ENCODE data around the gene CLEC4C.

Gene CLEC4C

DNA sequence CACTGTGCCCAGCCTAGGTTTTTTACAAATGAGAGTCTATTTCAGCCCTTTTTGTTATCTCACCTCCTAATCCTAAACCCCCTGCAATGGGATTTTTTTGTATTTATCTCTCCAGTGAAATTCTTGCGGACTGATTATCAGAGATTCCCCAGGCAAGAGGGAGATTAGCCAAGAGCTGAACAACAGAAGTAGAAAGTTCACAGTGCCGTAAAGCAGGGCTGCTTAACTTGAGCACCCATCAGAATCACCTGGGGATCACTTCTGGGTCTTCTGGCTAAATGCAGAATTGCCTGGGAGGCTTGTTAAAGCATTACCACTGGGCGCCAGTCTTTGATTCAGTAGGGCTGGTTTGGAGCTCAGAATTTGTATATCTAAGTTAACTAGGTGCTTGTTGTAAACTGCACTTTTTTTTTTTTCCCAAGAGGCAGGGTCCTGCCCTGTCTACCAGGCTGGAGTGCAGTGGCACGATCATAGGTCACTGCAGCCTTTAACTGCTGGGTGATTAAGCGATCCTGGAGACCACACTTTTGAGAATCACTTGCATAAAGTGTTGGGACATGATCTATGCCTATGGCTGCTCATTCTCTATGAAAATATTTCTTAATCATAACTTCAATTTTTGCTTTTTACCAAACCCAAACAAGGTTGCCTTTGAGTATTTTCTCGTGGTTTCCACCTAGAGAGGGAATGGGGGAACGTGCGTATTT lies 37.1 kb downstream of the CLEC4C start:
- in situ Hi-C loops (cut with HindIII; ENCODE audit: low sequenced_read_pairs): no loop called here
- TF ChIP-seq, protein P1, sequence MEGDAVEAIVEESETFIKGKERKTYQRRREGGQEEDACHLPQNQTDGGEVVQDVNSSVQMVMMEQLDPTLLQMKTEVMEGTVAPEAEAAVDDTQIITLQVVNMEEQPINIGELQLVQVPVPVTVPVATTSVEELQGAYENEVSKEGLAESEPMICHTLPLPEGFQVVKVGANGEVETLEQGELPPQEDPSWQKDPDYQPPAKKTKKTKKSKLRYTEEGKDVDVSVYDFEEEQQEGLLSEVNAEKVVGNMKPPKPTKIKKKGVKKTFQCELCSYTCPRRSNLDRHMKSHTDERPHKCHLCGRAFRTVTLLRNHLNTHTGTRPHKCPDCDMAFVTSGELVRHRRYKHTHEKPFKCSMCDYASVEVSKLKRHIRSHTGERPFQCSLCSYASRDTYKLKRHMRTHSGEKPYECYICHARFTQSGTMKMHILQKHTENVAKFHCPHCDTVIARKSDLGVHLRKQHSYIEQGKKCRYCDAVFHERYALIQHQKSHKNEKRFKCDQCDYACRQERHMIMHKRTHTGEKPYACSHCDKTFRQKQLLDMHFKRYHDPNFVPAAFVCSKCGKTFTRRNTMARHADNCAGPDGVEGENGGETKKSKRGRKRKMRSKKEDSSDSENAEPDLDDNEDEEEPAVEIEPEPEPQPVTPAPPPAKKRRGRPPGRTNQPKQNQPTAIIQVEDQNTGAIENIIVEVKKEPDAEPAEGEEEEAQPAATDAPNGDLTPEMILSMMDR (IDR thresholded peaks at IDR 0.05; ENCODE audit: low read depth, low read length, missing control alignments): no peak
- H3K4me3 ChIP-seq (ENCODE audit: low read depth, low read length): no peak overlapping the region
- no peak for DNase-seq (ENCODE audit: low read depth)

GRCh38 chr12:7705846-7706245 lies 41.3 kb downstream of the CLEC4C start:
- in situ Hi-C loops (cut with HindIII; ENCODE audit: low sequenced_read_pairs): no loop called here
- DNase-seq (ENCODE audit: low read depth): no peak
- TF ChIP-seq, protein P1 (IDR thresholded peaks at IDR 0.05; ENCODE audit: low read depth, low read length, missing control alignments): no peak

GRCh38 chr12:7695566-7696197 lies 51.5 kb downstream of the CLEC4C start, which contains the start of gene GDF3:
TSS of gene GDF3 (minus strand) at chr12:7695775. CDS start at chr12:7695728, 47 bp downstream.
- DNase-seq (ENCODE audit: low read depth): no peak
- in situ Hi-C loops (cut with HindIII; ENCODE audit: low sequenced_read_pairs): no loop called here
- TF ChIP-seq, protein P1 (IDR thresholded peaks at IDR 0.05; ENCODE audit: low read depth, low read length, missing control alignments): no peak
- H3K4me3 ChIP-seq (ENCODE audit: low read depth, low read length): no peak within 1 kb of the TSS

More at GRCh38 chr12:7705846-7706245, 41.3 kb downstream of the CLEC4C start:
- no peak overlapping the region for H3K4me3 ChIP-seq (ENCODE audit: low read depth, low read length)

DNA sequence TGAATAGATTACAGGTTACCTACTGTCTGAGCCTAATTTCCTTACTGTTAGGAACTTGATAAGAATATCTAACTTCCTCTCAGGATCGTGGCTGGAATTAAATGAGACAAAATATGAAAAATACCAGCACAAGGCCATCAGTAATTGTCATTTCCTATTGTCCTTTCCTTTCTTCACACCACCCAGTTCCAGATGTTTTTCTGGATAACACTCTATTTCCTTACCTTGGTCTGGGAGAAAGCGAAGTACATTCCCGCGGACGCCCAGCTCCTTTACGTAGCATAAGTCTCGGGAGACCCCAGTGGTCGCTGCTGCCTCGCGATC lies 52.0 kb downstream of the CLEC4C start:
- H3K4me3 ChIP-seq (ENCODE audit: low read depth, low read length): no peak overlapping the region
- DNase-seq (ENCODE audit: low read depth): no peak
- TF ChIP-seq, protein P1 (IDR thresholded peaks at IDR 0.05; ENCODE audit: low read depth, low read length, missing control alignments): no peak
- in situ Hi-C loops (cut with HindIII; ENCODE audit: low sequenced_read_pairs): no loop called here

GRCh38 chr12:7694556-7695236 lies 52.5 kb downstream of the CLEC4C start:
- DNase-seq (ENCODE audit: low read depth): no peak
- TF ChIP-seq, protein P1 (IDR thresholded peaks at IDR 0.05; ENCODE audit: low read depth, low read length, missing control alignments): no peak
- no peak overlapping the region for H3K4me3 ChIP-seq (ENCODE audit: low read depth, low read length)
- in situ Hi-C loops (cut with HindIII; ENCODE audit: low sequenced_read_pairs): no loop called here

GRCh38 chr12:7693793-7694192 lies 53.4 kb downstream of the CLEC4C start:
- TF ChIP-seq, protein P1 (IDR thresholded peaks at IDR 0.05; ENCODE audit: low read depth, low read length, missing control alignments): no peak
- no peak for DNase-seq (ENCODE audit: low read depth)
- no peak overlapping the region for H3K4me3 ChIP-seq (ENCODE audit: low read depth, low read length)
- in situ Hi-C loops (cut with HindIII; ENCODE audit: low sequenced_read_pairs): no loop called here

All from astrocyte of the cerebellum (primary cell).